ENCODE data around the gene OR2T3. TPM values are rescaled to one million over a fixed set of nuclear protein-coding genes. Genes with fewer than 3 reads are reported as not detected.
"Not testable (repeated sequence)": the region's sequence is repeated elsewhere in the genome, so short reads cannot be mapped to it uniquely, and the experiment has no call there.

Gene OR2T3
- total and polyA plus RNA-seq, 2 donors, result 0.11 TPM; not detected in 1

- not testable (repeated sequence) for H3K27ac ChIP-seq (ENCODE audit: low read depth in 1 of 2, low read length in 1 of 2); H3K36me3 ChIP-seq (ENCODE audit: control insufficient read depth in 2 of 2, insufficient read depth in 2 of 2, low read length in 1 of 2); H3K9me3 ChIP-seq (ENCODE audit: control insufficient read depth in 2 of 2, insufficient read depth in 1 of 2, low read length in 1 of 2); H3K4me1 ChIP-seq (ENCODE audit: control insufficient read depth in 2 of 2, insufficient read depth in 2 of 2, low read length in 2 of 2); H3K4me3 ChIP-seq (ENCODE audit: low read length in 2 of 2); H3K27me3 ChIP-seq (ENCODE audit: control insufficient read depth in 2 of 2, insufficient read depth in 1 of 2, low read length in 1 of 2); DNase-seq (ENCODE audit: low read depth in 6 of 9, low spot score in 9 of 9)
- 80% methylated on average over 5 of the region's 5 CpGs for WGBS
These were observed 33.9 kb upstream of the OR2T3 start for GRCh38 chr1:248439283-248439682.

DNA sequence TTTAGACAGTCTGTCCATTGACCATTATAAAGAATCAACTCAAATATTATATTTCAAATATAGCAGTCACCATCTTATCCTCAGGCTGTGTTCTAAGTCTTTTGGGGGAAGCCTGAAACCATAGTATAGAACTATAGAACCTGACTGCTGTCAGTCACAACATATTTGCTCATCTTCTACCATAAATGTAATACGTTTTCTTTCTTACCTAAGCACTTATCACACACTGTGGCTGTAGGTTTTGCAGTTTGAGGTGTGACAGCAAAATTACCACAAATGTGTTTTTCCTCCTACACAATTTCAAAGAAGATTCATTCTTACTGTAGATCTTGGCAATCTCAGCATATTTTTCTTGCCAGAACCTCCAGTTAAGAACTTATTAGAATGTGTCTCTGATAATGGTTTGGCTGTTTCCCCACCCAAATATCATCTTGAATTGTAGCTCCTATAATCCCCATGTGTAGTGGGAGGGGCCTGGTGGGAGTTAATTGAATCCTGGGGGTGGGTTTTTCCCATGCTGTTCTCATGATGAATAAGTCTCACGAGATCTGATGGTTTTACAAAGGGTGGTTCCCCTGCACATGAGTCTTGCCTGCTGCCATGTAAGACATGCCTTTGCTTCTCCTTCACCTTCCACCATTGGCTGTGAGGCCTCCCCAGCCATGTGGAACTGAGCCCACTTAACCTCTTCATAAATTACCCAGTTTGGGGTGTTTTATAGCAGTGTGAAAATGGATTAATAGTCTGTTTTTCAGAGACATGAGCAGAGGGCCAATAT is 30.5 kb upstream of the OR2T3 start:
- not testable (repeated sequence) for H3K4me3 ChIP-seq (ENCODE audit: low read length in 2 of 2); H3K27ac ChIP-seq (ENCODE audit: low read depth in 1 of 2, low read length in 1 of 2); H3K9me3 ChIP-seq (ENCODE audit: control insufficient read depth in 2 of 2, insufficient read depth in 1 of 2, low read length in 1 of 2); DNase-seq (ENCODE audit: low read depth in 6 of 9, low spot score in 9 of 9); H3K4me1 ChIP-seq (ENCODE audit: control insufficient read depth in 2 of 2, insufficient read depth in 2 of 2, low read length in 2 of 2); H3K27me3 ChIP-seq (ENCODE audit: control insufficient read depth in 2 of 2, insufficient read depth in 1 of 2, low read length in 1 of 2); H3K36me3 ChIP-seq (ENCODE audit: control insufficient read depth in 2 of 2, insufficient read depth in 2 of 2, low read length in 1 of 2)
- 85% methylated on average over 1 of the region's 2 CpGs for WGBS

DNA sequence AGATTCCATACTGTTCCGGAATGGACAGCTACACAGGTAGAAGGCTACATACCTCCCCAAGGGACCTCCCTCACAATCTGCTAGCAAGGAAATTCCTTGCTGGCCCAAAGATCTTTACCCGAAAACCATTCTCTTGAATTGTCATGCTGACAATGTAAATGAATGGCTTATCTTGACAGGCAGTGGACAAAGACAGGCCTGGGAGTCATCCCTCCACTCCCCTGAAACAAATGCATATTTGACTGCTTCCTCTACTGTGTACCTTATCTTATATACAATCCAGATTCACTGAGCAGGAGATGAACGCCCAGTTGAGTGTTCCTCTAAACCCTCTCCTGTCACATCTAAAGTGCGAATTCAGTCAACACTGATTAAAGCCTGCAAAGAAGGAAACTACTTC is 28.5 kb upstream of the OR2T3 start:
- H3K4me3 ChIP-seq (ENCODE audit: low read length in 2 of 2); DNase-seq (ENCODE audit: low read depth in 6 of 9, low spot score in 9 of 9); H3K4me1 ChIP-seq (ENCODE audit: control insufficient read depth in 2 of 2, insufficient read depth in 2 of 2, low read length in 2 of 2); H3K27me3 ChIP-seq (ENCODE audit: control insufficient read depth in 2 of 2, insufficient read depth in 1 of 2, low read length in 1 of 2); H3K27ac ChIP-seq (ENCODE audit: low read depth in 1 of 2, low read length in 1 of 2); H3K36me3 ChIP-seq (ENCODE audit: control insufficient read depth in 2 of 2, insufficient read depth in 2 of 2, low read length in 1 of 2); H3K9me3 ChIP-seq (ENCODE audit: control insufficient read depth in 2 of 2, insufficient read depth in 1 of 2, low read length in 1 of 2): not testable (repeated sequence)
- whole genome bisulfite sequencing, result 88% methylated on average over 4 of the region's 4 CpGs

DNA sequence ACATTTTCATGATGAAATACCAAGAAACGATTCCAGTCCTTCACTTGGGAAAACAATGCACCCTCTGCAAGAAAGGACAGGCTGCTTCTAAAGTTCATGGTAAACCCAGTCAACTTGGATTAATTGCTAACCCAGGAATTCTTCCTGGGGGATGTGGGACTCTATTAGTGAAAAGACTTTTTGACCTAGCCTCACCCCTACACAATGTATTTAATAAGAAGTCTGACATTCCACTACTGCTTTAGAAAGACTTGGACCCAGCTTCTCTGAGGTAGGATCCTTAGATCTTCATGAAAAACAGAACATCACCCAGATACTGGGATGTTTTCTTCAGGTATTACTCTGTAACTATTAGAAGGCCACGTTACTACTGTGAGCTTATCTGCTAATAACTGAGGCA is 27.8 kb upstream of the OR2T3 start, which contains the start of gene OR2T2:
Gene OR2T2, plus strand, starts transcription at position 239 of the 400 bp plus-strand sequence. CDS start 7,161 bp downstream, outside the sequence.
- not testable (repeated sequence) for DNase-seq (ENCODE audit: low read depth in 6 of 9, low spot score in 9 of 9); H3K9me3 ChIP-seq (ENCODE audit: control insufficient read depth in 2 of 2, insufficient read depth in 1 of 2, low read length in 1 of 2); H3K36me3 ChIP-seq (ENCODE audit: control insufficient read depth in 2 of 2, insufficient read depth in 2 of 2, low read length in 1 of 2); H3K27me3 ChIP-seq (ENCODE audit: control insufficient read depth in 2 of 2, insufficient read depth in 1 of 2, low read length in 1 of 2); H3K27ac ChIP-seq (ENCODE audit: low read depth in 1 of 2, low read length in 1 of 2); H3K4me1 ChIP-seq (ENCODE audit: control insufficient read depth in 2 of 2, insufficient read depth in 2 of 2, low read length in 2 of 2); H3K4me3 ChIP-seq (ENCODE audit: low read length in 2 of 2)
- WGBS, result no CpG with 5 or more reads among the region's 2 CpGs

DNA sequence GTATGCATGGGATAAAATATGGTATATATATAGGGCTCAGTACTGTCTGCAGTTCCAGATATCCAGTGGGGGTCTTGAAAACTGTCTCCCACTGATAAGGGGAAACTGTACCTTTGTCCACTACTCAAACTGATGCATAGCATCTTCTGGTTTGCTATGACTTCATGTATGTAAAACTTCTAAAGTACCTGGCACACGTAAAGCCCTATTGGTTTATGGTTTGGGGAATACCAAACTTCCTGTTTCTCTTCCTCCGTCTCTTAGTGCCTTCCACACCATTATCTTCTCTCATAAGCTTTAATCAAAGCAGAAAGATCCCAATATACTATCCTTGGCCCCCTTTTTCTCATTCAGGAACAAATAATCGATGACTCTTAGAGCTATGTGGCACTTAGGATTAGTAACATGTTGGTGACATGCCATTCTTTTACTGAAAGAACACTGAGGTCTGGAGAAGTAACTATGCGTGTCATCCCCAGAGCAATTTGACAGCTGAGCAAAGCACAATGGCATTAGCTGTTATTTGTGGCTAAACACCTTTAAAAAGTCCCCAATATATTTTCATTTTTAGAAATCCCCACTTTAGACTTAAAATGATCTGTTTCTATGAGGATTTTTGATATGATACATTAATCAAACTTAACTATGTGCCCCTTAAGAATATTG is 24.6 kb upstream of the OR2T3 start:
- not testable (repeated sequence) for H3K4me1 ChIP-seq (ENCODE audit: control insufficient read depth in 2 of 2, insufficient read depth in 2 of 2, low read length in 2 of 2); H3K27ac ChIP-seq (ENCODE audit: low read depth in 1 of 2, low read length in 1 of 2); H3K36me3 ChIP-seq (ENCODE audit: control insufficient read depth in 2 of 2, insufficient read depth in 2 of 2, low read length in 1 of 2); H3K9me3 ChIP-seq (ENCODE audit: control insufficient read depth in 2 of 2, insufficient read depth in 1 of 2, low read length in 1 of 2); H3K27me3 ChIP-seq (ENCODE audit: control insufficient read depth in 2 of 2, insufficient read depth in 1 of 2, low read length in 1 of 2); H3K4me3 ChIP-seq (ENCODE audit: low read length in 2 of 2); DNase-seq (ENCODE audit: low read depth in 6 of 9, low spot score in 9 of 9)
- WGBS, result no CpG with 5 or more reads among the region's 4 CpGs

DNA sequence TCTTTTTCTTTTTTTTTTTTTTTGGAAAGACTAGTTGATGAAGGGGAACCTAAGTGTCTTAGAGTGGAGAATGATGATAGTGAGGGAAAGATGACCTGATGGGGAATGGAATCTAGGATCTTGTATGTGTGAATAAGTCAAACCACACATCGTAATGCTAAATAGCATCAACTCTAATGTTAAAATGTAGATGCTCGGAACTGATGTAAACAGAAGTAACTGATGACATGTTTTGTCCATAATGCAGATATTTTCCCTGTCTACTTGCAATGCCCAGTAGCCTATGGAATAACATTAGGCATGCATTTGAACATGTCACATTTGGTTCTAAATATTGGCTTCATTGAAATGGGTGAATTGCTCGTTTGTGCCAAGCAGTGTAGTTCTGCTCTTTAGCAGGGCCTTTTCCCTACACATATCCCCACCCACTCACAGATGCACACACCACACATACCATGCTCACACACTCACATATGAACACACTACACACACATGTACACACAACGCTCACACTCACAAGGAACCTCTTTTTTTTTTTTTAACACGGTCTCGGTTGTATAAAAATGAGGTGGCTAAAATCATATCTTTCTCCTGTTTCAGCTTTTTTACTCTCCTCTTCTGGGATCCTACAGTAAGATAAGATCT is 23.2 kb upstream of the OR2T3 start:
- H3K27ac ChIP-seq (ENCODE audit: low read depth in 1 of 2, low read length in 1 of 2); H3K36me3 ChIP-seq (ENCODE audit: control insufficient read depth in 2 of 2, insufficient read depth in 2 of 2, low read length in 1 of 2); H3K4me1 ChIP-seq (ENCODE audit: control insufficient read depth in 2 of 2, insufficient read depth in 2 of 2, low read length in 2 of 2); DNase-seq (ENCODE audit: low read depth in 6 of 9, low spot score in 9 of 9); H3K27me3 ChIP-seq (ENCODE audit: control insufficient read depth in 2 of 2, insufficient read depth in 1 of 2, low read length in 1 of 2); H3K9me3 ChIP-seq (ENCODE audit: control insufficient read depth in 2 of 2, insufficient read depth in 1 of 2, low read length in 1 of 2); H3K4me3 ChIP-seq (ENCODE audit: low read length in 2 of 2): not testable (repeated sequence)
- WGBS, result 93% methylated on average over 5 of the region's 6 CpGs

DNA sequence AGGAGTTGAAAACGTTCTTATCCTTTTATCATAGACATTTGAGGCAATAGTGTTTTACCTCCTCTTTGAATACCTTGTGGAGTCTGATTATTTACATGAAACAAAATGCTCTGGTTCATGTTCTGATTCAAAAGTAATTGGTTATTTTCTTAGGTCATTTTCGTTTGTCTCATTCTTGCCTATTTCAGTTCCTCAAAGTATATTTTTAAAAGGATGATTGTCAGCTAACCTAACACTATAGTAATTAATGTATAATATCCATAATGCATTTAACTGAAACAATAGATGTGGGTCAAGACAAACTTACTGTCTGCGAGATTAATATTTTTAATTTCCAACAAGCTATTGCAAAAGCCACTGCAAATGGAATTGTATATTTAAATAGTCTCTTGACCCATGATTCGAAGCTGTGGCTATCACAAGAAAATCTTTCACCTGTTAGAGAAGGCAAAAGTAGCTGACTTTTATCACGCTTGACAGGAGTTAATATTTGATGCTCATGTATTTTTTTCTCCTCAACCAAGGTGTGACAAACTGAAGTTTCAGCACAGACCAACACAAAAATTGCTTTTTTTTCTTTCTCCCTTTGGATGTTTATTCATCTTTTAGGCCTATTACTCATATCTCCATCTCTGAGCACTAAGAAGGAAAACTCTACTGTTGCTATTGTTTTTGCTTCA is 22.5 kb upstream of the OR2T3 start:
- not testable (repeated sequence) for H3K27ac ChIP-seq (ENCODE audit: low read depth in 1 of 2, low read length in 1 of 2); DNase-seq (ENCODE audit: low read depth in 6 of 9, low spot score in 9 of 9); H3K4me3 ChIP-seq (ENCODE audit: low read length in 2 of 2); H3K9me3 ChIP-seq (ENCODE audit: control insufficient read depth in 2 of 2, insufficient read depth in 1 of 2, low read length in 1 of 2); H3K27me3 ChIP-seq (ENCODE audit: control insufficient read depth in 2 of 2, insufficient read depth in 1 of 2, low read length in 1 of 2); H3K36me3 ChIP-seq (ENCODE audit: control insufficient read depth in 2 of 2, insufficient read depth in 2 of 2, low read length in 1 of 2); H3K4me1 ChIP-seq (ENCODE audit: control insufficient read depth in 2 of 2, insufficient read depth in 2 of 2, low read length in 2 of 2)
- whole genome bisulfite sequencing, result 66% methylated on average over 2 of the region's 5 CpGs

DNA sequence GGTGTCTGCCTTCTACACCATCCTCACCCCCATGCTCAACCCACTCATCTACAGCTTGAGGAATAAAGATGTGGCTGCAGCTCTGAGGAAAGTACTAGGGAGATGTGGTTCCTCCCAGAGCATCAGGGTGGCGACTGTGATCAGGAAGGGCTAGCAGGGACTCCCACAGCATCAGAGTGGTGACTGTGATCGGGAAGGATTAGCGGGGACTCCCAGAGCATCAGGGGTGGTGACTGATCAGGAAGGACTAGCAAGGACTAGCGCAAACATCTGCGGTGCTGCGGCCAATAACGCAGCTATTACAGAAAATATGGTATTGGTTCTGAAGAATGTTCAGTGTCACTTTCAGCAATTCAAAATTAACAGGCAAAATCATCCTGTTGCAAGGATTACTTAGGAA is 19.5 kb upstream of the OR2T3 start:
- DNase-seq (ENCODE audit: low read depth in 6 of 9, low spot score in 9 of 9); H3K27ac ChIP-seq (ENCODE audit: low read depth in 1 of 2, low read length in 1 of 2); H3K9me3 ChIP-seq (ENCODE audit: control insufficient read depth in 2 of 2, insufficient read depth in 1 of 2, low read length in 1 of 2); H3K27me3 ChIP-seq (ENCODE audit: control insufficient read depth in 2 of 2, insufficient read depth in 1 of 2, low read length in 1 of 2); H3K4me3 ChIP-seq (ENCODE audit: low read length in 2 of 2); H3K4me1 ChIP-seq (ENCODE audit: control insufficient read depth in 2 of 2, insufficient read depth in 2 of 2, low read length in 2 of 2); H3K36me3 ChIP-seq (ENCODE audit: control insufficient read depth in 2 of 2, insufficient read depth in 2 of 2, low read length in 1 of 2): not testable (repeated sequence)
- 93% methylated on average over 7 of the region's 7 CpGs for WGBS

- not testable (repeated sequence) for DNase-seq (ENCODE audit: low read depth in 6 of 9, low spot score in 9 of 9); H3K27ac ChIP-seq (ENCODE audit: low read depth in 1 of 2, low read length in 1 of 2); H3K9me3 ChIP-seq (ENCODE audit: control insufficient read depth in 2 of 2, insufficient read depth in 1 of 2, low read length in 1 of 2); H3K27me3 ChIP-seq (ENCODE audit: control insufficient read depth in 2 of 2, insufficient read depth in 1 of 2, low read length in 1 of 2); H3K36me3 ChIP-seq (ENCODE audit: control insufficient read depth in 2 of 2, insufficient read depth in 2 of 2, low read length in 1 of 2); H3K4me1 ChIP-seq (ENCODE audit: control insufficient read depth in 2 of 2, insufficient read depth in 2 of 2, low read length in 2 of 2); H3K4me3 ChIP-seq (ENCODE audit: low read length in 2 of 2)
- 99% methylated on average over 2 of the region's 4 CpGs for WGBS
These were observed 18.1 kb upstream of the OR2T3 start for GRCh38 chr1:248455045-248455444.

All from thymus (tissue), 11 donors.